Uterus (tissue), 4 donors: Measurements from ENCODE around the gene ZNF280A. TPM values are rescaled to one million over a fixed set of nuclear protein-coding genes. Genes with fewer than 3 reads are reported as not detected.

Source experiments
- DNase-seq, 2 donors: peaks; one replicate each; pipeline ENCODE4 v3.0.0-alpha.2; 2019 to 2020
- H3K27ac ChIP-seq, 2 donors: fragments of 200-600 bp; sonication (generic); 1 replicate in 1 of 2; 2 replicates in 1 of 2; pipeline ENCODE4 v1.5.1; 2016 to 2018
- H3K27me3 ChIP-seq, 2 donors: fragments of 200-600 bp; sonication (generic); one replicate each; pipeline ENCODE4 v1.5.1; 2018 to 2019; ENCODE audit warnings: control low read depth in 1 of 2
- H3K36me3 ChIP-seq, 2 donors: fragments of 200-600 bp; sonication (generic); one replicate each; pipeline ENCODE4 v1.5.1; 2019; ENCODE audit warnings: control low read depth in 1 of 2
- H3K4me1 ChIP-seq, 2 donors: fragments of 200-600 bp; sonication (generic); one replicate each; pipeline ENCODE4 v1.5.1; 2018 to 2019; ENCODE audit warnings: control low read depth in 1 of 2
- H3K4me3 ChIP-seq, 2 donors: fragments of 200-600 bp; sonication (generic); 1 replicate in 1 of 2; 2 replicates in 1 of 2; pipeline ENCODE4 v1.5.1; 2018 to 2019; ENCODE audit warnings: mild to moderate bottlenecking in 1 of 2
- H3K9me3 ChIP-seq, 2 donors: fragments of 200-600 bp; sonication (generic); one replicate each; pipeline ENCODE4 v1.5.1; 2019; ENCODE audit warnings: control low read depth in 1 of 2
- POLR2A ChIP-seq, 2 donors: fragments of 450-650 bp; IDR thresholded peaks; one replicate each; pipeline ENCODE4 v1.6.1; 2016; ENCODE audit warnings: antibody characterized with exemption in 2 of 2, mild to moderate bottlenecking in 1 of 2, moderate library complexity in 1 of 2
- intact Hi-C: fragments of 100-400 bp; cut with DNase I; formaldehyde crosslinking; loops from one replicate; pipeline ENCODE4 v1.15.1; 2023; ENCODE audit warnings: low total_unique reads
- total RNA-seq, 4 donors: library from RNA; depleted of rRNA in 3 of 4; stranded (reverse); fragments of >200 nt in 3 of 4; gene quantifications; one replicate each; pipeline versions ENCODE4 v1.1.0 to v1.2.4, GENCODE V29; 2014 to 2023
- TF ChIP-seq, protein P1 (sequence below), 4 experiments: fragments of 200-600 bp in 2 of 4; fragments of 450-650 bp in 2 of 4; sonication (generic) in 2 of 4; IDR thresholded peaks; one replicate each; pipeline ENCODE4 v1.5.1; 2016 to 2019; ENCODE audit warnings: antibody characterized with exemption in 4 of 4, mild to moderate bottlenecking in 2 of 4, moderate library complexity in 1 of 4
- donor health status: DM: yes; HTN: yes; CAD: no.

Gene ZNF280A
- total RNA-seq, 4 donors from 2014 or later, result not detected

DNA sequence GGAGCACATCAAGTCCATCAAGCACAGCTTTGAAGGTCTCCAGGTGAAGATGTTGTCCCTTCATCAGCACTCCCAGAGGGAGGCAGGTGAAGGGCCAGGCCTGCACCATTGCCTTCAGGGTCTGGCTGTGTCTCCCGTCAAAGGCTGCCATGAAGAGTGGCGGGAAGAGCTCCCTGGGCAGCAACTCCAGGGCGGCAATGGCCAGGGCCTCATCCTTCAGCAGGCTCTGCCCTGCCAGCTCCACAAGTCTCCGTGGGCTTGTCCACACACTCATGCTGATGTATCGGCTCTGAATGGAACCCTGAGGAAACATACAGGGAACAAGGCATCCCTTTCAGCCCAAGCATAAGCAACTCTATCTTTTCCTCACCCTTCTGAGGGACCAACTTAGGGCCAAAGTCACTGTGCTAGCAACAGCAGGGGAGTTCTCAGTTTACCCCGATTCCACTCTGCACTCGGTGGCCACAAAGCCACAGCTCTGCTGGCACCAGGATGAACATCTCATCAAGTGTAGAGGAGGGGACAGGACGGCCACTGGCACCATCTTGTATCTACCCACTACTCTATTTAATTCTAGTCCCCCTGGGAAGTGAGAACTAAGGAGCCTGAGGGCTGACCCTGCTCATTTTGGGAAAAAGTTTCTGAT lies 30.8 kb upstream of the ZNF280A start:
- TF ChIP-seq, protein P1, sequence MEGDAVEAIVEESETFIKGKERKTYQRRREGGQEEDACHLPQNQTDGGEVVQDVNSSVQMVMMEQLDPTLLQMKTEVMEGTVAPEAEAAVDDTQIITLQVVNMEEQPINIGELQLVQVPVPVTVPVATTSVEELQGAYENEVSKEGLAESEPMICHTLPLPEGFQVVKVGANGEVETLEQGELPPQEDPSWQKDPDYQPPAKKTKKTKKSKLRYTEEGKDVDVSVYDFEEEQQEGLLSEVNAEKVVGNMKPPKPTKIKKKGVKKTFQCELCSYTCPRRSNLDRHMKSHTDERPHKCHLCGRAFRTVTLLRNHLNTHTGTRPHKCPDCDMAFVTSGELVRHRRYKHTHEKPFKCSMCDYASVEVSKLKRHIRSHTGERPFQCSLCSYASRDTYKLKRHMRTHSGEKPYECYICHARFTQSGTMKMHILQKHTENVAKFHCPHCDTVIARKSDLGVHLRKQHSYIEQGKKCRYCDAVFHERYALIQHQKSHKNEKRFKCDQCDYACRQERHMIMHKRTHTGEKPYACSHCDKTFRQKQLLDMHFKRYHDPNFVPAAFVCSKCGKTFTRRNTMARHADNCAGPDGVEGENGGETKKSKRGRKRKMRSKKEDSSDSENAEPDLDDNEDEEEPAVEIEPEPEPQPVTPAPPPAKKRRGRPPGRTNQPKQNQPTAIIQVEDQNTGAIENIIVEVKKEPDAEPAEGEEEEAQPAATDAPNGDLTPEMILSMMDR (IDR thresholded peaks at IDR 0.05), result no peak
- no peak for TF ChIP-seq POLR2A (IDR thresholded peaks at IDR 0.05)
- H3K27me3 ChIP-seq, result no peaks in the 10 kb centered on the region
- no peak overlapping the region for H3K27ac ChIP-seq
- H3K36me3 ChIP-seq, result no peaks in the 10 kb centered on the region
- intact Hi-C loops, result no loop called here
- no peaks in the 10 kb centered on the region for H3K4me1 ChIP-seq
- H3K9me3 ChIP-seq, result no peaks in the 10 kb centered on the region
- no peak overlapping the region for H3K4me3 ChIP-seq
- no peak for DNase-seq

DNA sequence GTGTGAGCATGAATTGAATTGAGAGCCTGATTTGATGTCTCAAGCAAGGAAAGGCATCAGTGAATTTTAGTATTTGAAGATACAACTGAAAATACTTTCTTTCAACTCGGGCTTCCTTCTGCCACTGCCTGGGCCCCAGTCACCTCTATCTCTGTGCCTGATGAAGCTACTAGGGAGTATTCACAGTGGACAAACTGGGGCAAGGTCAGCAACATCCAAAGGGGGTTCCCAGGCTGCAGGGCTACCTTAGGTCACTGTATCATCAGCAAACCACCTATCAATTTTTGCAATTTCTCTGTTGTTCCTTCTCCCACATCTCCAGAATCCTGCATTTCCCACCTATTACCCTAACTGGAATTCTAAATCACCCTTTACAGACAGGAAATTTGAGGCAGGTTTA lies 28.8 kb upstream of the ZNF280A start:
- H3K36me3 ChIP-seq, result no peaks in the 10 kb centered on the region
- no peak overlapping the region for H3K4me3 ChIP-seq
- no peak for TF ChIP-seq POLR2A (IDR thresholded peaks at IDR 0.05)
- TF ChIP-seq, protein P1 (IDR thresholded peaks at IDR 0.05), result no peak
- H3K9me3 ChIP-seq, result no peaks in the 10 kb centered on the region
- no peak for DNase-seq
- intact Hi-C loops, result no loop called here
- no peaks in the 10 kb centered on the region for H3K4me1 ChIP-seq
- no peaks in the 10 kb centered on the region for H3K27me3 ChIP-seq
- H3K27ac ChIP-seq, result no peak overlapping the region

GRCh38 chr22:22548317-22548716 lies 28.2 kb upstream of the ZNF280A start:
- Histone ChIP-seq H3K4me1 (no peaks in the 10 kb centered on the region), H3K27ac (no peak overlapping the region), H3K36me3 (no peaks in the 10 kb centered on the region), H3K27me3 (no peaks in the 10 kb centered on the region), H3K4me3 (no peak overlapping the region), H3K9me3 (no peaks in the 10 kb centered on the region)
- no peak for DNase-seq
- intact Hi-C loops, result no loop called here
- TF ChIP-seq POLR2A (IDR thresholded peaks at IDR 0.05), result no peak

DNA sequence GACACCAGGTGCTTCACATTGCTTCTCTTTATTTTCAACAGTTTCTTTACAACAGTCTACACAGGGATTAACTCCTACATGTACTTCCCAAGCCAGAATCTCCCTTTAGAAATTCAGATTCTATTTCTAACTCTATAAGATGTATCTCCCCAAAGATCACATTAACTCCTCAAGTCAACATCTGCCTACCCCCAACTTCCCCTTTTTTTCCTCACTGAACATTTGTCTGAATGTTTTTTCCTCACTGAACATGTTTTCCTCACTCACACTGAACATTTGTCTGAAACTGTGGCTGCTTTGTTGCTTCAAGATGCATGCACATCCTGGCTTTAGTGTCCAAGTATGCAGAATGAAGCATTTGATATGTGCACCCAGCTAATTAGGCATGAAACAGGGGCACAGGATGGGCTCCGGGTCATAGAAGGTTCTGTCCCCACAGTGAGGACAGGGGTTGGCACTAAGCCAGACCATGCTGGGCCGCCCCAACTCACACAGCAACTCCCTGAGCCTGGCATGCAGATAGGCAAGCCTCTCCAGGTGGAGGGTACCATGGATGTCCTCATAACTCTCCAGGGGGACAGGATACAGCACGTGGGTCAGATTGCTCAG lies 27.7 kb upstream of the ZNF280A start:
- Histone ChIP-seq H3K4me3 (no peak overlapping the region), H3K9me3 (no peaks in the 10 kb centered on the region), H3K36me3 (no peaks in the 10 kb centered on the region), H3K27me3 (no peaks in the 10 kb centered on the region), H3K27ac (no peak overlapping the region), H3K4me1 (no peaks in the 10 kb centered on the region)
- no peak for DNase-seq
- TF ChIP-seq, protein P1 (IDR thresholded peaks at IDR 0.05), result no peak
- TF ChIP-seq POLR2A (IDR thresholded peaks at IDR 0.05), result no peak
- intact Hi-C loops, result no loop called here

DNA sequence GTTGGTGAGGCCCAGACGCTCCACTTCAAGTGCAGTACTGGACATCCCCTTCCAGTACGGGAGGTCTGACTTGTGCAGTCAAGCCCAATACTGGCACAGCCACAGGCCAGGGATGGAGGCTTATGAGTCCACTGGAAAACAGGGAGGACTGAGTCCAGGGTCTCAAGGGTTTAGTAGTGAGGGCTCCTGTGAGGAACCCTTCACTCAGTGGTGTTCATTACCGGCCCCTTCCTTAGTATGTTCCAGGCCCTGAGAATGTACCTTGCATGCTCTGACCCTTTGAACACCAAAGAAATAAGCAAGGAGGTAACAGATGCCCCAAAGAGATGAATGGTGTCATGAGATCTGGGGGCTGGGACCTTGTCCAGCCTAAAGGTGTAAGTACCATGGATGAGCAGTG lies 27.2 kb upstream of the ZNF280A start:
- Histone ChIP-seq H3K4me3 (no peak overlapping the region), H3K27me3 (no peaks in the 10 kb centered on the region), H3K4me1 (no peaks in the 10 kb centered on the region), H3K27ac (no peak overlapping the region), H3K36me3 (no peaks in the 10 kb centered on the region), H3K9me3 (no peaks in the 10 kb centered on the region)
- intact Hi-C loops, result no loop called here
- TF ChIP-seq, protein P1 (IDR thresholded peaks at IDR 0.05), result no peak
- no peak for TF ChIP-seq POLR2A (IDR thresholded peaks at IDR 0.05)
- DNase-seq, result no peak
